Activated T-helper 1 cell treated with anti-CD3 and anti-CD28 coated beads, Interleukin-2, amount 50 U/mL, for 16 hours (primary cell): ENCODE results near the gene ATP8B4.

Experiments used
- DNase-seq, 2 donors: peaks; one replicate each; pipeline ENCODE4 v3.0.0-alpha.2; 2020; ENCODE audit warnings: low read depth in 1 of 2, low spot score in 1 of 2

Gene ATP8B4

DNA sequence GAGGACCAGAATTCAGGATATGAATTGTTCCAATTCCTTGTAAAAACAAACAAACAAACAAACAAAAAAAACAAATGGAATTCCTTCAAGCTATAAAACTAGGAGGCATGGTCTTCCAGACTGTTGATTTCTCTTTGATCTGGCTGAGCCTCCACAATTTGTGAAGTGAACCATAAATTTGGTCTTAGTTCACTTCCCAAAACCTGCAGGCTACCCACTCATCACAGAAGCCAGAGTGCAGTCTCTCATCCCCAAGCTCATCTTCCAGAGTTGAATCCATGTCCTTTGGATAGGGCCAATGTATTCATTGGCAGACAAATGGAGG, 294.3 kb downstream of the ATP8B4 start:
- DNase-seq: no peak

DNA sequence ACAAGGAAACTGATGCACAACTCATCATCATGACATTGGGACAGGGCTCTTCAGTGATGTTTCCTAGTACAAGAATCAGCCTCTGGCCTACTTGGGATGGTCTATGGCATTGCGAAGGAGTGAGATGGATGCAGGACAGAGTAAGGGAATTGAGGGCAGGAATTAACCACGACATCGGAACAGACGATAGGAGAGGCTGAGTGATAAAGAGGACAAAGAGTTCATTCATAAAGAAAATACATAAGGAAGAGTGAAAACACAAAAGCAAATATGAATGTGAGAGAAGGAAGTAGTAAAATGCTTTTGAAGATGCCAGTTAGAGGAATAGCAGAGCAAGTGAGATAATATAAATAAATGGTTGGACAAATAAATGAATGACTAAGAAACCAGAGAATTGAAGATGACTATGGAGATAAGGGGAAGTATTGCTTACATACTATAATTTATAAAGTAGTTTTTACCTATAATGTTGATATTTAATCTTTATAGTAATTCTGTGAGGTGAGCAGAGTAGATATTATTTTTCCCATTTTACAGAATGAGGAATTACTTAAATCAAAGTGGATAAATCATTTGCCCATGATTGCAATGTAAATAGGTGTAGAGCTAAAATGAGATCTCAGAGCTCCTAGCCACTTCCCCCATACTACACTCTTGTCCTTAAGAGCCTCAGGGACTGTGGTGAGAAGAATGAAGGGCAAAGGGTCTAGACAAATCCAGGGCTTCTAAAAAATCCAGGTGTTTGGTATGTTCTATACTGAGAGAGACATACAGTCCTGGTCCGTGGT, 294.9 kb downstream of the ATP8B4 start:
- no peak for DNase-seq

DNA sequence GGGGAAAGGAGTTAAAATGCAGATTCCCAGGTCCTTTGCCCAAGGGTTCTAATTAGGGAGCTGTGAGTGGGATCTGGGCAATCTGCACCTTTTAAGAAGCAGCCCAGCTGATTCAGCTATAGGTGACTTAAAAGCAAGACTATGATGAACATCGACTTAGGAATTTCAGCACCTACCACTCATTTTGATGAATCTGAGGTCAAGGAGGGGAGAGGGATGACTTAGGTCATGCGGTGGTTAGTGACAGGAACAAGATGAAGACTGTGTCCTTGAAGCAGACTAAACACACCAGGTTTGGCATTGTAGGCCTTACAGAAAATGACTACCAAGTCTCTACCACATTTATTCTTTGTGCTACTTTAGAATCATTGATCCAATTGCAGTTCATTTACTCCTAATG, 301.9 kb downstream of the ATP8B4 start:
- DNase-seq: no peak

DNA sequence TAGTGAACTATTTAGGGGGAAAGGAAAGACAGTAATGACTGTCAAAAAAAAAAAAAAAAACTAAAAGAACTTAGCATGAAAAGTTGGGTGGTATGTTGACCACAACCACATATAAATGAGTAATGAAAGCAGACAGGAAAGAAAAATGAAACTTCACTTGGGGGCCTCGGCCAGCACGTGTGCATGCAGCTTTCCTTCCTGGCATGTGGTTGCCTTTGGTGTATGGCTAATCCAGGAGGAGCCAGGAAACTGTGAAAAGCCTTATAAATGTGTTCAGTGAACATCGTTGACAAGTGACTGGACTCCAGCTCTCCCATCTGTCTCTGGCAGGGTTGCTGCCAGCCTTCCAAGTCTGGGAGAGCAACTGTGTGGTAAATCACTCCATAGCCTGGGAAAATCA, 303.1 kb downstream of the ATP8B4 start:
- no peak for DNase-seq

DNA sequence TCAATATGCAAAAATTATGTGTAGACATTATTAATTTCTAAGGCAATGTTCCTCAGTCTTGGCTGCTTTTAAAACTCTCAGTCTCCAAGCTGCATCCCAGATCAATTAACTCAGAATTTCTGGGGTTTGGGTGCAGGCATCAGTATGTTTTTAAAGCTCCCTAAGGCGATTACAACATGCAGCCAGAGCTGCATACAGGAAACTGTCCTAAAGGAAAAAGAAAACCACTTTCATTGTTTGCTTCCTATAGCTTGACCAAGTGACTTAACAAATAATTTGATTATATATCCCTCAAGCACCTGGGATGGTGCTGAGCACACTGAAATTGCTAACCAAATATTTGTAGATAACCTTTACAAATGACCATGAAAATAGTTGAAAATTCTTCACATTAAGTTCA, 303.5 kb downstream of the ATP8B4 start:
- no peak for DNase-seq

DNA sequence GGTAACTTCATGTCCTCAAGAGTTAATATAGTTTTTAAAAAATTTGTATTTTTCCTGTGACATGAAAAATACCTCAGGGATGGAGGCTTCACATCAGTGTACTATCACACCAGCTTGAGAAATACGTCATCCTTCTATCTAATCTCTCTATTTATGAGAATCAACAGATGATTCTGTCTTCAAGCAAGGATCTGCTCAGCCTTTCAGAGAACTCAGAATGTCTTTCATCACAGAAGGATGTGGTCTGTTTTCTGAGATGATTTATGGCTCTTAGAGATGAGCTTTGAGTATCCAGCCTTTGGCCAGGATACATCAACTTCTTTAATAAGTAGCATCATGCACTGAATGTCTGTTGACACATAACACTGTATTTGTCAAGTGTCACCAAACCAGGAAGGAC, 304.3 kb downstream of the ATP8B4 start:
- DNase-seq: no peak

DNA sequence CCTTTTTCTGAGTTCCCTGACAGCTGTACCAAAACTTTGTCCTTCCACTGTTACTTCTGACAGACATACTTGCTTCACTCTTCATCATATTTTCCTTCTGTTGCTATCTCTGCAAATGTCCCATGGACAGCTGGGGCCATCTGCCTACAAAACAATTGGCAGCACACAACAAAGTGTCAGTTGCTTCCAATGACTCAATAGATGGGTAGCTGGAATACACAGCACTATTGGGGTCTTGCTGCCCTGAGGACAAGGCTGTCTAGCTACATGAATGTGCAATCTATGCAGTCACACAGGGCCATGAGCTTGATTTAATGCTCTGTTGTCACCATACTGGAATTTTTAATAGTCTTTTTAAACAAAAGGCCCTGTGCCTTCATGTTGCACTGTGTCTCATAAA, 305.4 kb downstream of the ATP8B4 start:
- no peak for DNase-seq

DNA sequence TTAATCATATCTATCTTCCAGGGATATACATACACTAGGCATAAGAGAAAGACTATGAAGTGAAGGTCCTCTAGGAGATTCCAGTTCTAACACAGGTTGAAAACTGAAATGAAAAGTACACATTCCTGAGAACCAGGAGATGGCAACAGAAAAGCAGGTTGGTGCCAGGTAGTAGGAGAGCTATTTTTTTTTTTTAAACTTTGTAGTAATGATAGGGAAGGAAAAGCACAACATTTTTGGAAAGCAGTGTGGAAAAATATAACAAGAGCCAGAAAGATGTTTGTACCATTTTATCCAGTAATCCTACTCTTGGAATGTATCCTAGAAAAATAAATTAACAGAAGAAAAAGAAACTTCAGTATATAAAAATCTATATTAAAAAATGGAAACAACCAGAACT, 308.3 kb downstream of the ATP8B4 start:
- DNase-seq: no peak

DNA sequence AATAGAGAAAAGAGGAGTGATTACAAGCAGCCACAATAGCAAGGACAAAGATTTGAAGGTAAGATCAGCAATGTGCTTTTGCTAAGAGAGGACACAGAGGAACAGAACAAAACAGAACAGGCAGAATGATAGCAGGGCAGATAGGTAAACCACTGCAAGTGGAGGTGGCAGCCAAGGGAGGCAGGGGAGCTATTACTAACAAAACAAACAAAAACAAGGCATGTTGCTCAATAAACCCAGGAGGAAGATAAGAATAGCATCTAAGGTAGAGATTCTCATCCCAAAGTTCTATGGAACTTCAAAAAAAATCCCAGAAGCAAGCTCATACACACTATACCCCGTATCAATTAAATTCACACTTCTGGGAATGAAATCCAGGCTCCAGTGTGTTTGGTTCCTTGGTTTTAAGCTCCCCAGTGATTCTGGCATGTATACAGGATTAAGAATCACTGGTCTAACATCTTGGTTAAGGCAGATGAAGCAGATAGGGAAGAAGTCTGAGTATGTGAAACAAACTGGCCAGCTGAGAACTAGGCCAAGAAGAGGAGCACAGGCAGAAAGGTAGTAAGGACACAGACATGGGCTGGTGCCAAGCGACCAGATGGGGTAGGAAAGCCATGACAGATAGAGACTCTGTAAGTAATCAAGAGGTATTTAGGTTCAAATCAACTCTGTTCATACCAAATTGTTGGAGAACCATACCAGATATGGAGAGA, 309.0 kb downstream of the ATP8B4 start:
- DNase-seq: no peak

DNA sequence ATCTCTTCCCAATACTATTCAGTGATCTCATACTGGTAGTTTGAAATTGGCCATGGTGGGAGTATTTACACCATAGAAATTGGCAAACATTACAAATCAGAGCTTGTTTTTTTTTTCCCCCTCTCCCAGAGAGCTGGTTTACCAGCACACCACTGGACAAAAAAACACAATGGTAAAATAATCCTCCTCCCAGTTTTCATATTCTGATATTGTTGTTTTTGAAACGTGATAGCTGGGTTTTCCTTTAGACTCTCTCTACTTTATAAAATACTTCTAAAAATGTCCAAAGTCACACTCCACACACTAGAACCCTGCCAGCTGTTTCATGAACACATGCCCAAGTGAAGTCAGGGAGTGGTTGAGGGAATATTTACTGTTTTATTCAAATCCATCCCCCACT, 310.7 kb downstream of the ATP8B4 start:
- no peak for DNase-seq
